Measurements from ENCODE around the gene FCGR2B.
"Not testable (repeated sequence)": the region's sequence is repeated elsewhere in the genome, so short reads cannot be mapped to it uniquely, and the experiment has no call there.

GRCh38 chr1:161642697-161643096, 20.2 kb upstream of the FCGR2B start:
- not testable (repeated sequence) for TF ChIP-seq CTCF (IDR thresholded peaks at IDR 0.05); SIN3A (IDR thresholded peaks at IDR 0.05; ENCODE audit: borderline replicate concordance, insufficient read depth, low read depth, low read length)
